Measurements from ENCODE around the gene CTNNA3. TPM values are rescaled to one million over a fixed set of nuclear protein-coding genes. Genes with fewer than 3 reads are reported as not detected.

The CTNNA3 gene
- total RNA-seq, 1 experiment from 2014 or later, result 0.32 TPM

DNA sequence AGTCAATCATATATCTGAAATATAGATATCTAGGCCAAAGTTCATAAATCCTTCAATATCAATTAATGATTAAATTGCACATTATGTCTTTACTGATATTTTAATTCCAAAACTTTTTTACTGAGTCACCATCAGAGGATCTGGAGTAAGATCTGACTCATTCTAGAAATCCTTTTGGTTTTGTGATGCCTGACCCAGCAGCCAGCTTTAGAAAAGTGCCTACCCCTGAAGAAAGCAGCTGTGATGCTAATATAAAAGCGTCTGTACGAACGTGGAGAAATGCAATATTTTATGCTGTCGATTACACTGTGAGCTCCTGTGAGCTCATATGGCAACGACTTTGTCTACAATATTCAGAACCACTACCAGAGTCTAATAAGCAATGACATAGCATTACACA, 912.7 kb downstream of the CTNNA3 start:
- ChIA-PET RAD21 (ENCODE audit: low non-redundant PET in 1 of 2, low total read pairs in 2 of 2, uncharacterized antibody in 2 of 2, unreplicated experiment in 2 of 2) (no interaction called here), POLR2A (no interaction called here), CTCF (no interaction called here)
- no peaks in the 10 kb centered on the region for H3K9me2 ChIP-seq (ENCODE audit: insufficient read depth)
- no peaks in the 10 kb centered on the region for H3K79me2 ChIP-seq (ENCODE audit: insufficient read depth, low read length)
- no peak overlapping the region for H3K4me2 ChIP-seq (ENCODE audit: low read length)
- intact Hi-C loops (cut with micrococcal nuclease), result no loop called here
- peaks cover 0 to 4% of the 10 kb centered on the region in 2 experiments; a peak in 1 of 4 replicates for H3K4me1 ChIP-seq (ENCODE audit: control insufficient read depth in 1 of 2, insufficient read depth in 2 of 2, low read length in 2 of 2)
- DNase-seq (ENCODE audit: low read depth, low spot score) (no peak), ATAC-seq (no peak)
- no peak overlapping the region for H3K27ac ChIP-seq (ENCODE audit: low read depth, low read length)
- no peaks in the 10 kb centered on the region for H3K27me3 ChIP-seq (ENCODE audit: insufficient read depth, low read length)
- no peaks in the 10 kb centered on the region for H4K20me1 ChIP-seq (ENCODE audit: insufficient read depth)
- H3K9ac ChIP-seq (ENCODE audit: low read length), result no peak overlapping the region
- no peaks in the 10 kb centered on the region for H3K9me3 ChIP-seq (ENCODE audit: control insufficient read depth in 1 of 2, insufficient read depth in 1 of 2, low read depth in 1 of 2, low read length in 2 of 2)
- H3K4me3 ChIP-seq (replicated peaks in 1 of 2; ENCODE audit: low read depth in 1 of 2, low read length in 2 of 2), result no peak overlapping the region
- no peak overlapping the region for H2AFZ ChIP-seq (ENCODE audit: low read depth, low read length, poor library complexity, severe bottlenecking)
- TF ChIP-seq POLR2A (IDR thresholded peaks at IDR 0.05; ENCODE audit: borderline replicate concordance, extremely low read depth, insufficient read depth, insufficient read length), result no peak
- no peak for TF ChIP-seq TCF7L2 (IDR thresholded peaks at IDR 0.05; ENCODE audit: borderline replicate concordance, extremely low read depth, insufficient read depth, insufficient read length)
- TF ChIP-seq, protein P1, sequence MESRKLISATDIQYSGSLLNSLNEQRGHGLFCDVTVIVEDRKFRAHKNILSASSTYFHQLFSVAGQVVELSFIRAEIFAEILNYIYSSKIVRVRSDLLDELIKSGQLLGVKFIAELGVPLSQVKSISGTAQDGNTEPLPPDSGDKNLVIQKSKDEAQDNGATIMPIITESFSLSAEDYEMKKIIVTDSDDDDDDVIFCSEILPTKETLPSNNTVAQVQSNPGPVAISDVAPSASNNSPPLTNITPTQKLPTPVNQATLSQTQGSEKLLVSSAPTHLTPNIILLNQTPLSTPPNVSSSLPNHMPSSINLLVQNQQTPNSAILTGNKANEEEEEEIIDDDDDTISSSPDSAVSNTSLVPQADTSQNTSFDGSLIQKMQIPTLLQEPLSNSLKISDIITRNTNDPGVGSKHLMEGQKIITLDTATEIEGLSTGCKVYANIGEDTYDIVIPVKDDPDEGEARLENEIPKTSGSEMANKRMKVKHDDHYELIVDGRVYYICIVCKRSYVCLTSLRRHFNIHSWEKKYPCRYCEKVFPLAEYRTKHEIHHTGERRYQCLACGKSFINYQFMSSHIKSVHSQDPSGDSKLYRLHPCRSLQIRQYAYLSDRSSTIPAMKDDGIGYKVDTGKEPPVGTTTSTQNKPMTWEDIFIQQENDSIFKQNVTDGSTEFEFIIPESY (IDR thresholded peaks at IDR 0.05; ENCODE audit: extremely low read depth, insufficient replicate concordance, low read length), result no peak
- TF ChIP-seq, protein P2, sequence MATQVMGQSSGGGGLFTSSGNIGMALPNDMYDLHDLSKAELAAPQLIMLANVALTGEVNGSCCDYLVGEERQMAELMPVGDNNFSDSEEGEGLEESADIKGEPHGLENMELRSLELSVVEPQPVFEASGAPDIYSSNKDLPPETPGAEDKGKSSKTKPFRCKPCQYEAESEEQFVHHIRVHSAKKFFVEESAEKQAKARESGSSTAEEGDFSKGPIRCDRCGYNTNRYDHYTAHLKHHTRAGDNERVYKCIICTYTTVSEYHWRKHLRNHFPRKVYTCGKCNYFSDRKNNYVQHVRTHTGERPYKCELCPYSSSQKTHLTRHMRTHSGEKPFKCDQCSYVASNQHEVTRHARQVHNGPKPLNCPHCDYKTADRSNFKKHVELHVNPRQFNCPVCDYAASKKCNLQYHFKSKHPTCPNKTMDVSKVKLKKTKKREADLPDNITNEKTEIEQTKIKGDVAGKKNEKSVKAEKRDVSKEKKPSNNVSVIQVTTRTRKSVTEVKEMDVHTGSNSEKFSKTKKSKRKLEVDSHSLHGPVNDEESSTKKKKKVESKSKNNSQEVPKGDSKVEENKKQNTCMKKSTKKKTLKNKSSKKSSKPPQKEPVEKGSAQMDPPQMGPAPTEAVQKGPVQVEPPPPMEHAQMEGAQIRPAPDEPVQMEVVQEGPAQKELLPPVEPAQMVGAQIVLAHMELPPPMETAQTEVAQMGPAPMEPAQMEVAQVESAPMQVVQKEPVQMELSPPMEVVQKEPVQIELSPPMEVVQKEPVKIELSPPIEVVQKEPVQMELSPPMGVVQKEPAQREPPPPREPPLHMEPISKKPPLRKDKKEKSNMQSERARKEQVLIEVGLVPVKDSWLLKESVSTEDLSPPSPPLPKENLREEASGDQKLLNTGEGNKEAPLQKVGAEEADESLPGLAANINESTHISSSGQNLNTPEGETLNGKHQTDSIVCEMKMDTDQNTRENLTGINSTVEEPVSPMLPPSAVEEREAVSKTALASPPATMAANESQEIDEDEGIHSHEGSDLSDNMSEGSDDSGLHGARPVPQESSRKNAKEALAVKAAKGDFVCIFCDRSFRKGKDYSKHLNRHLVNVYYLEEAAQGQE (IDR thresholded peaks at IDR 0.05; ENCODE audit: low read depth), result no peak
- TF ChIP-seq JUND (IDR thresholded peaks at IDR 0.05), result no peak
- TF ChIP-seq EZH2 (IDR thresholded peaks at IDR 0.05), result no peak
- no peak for TF ChIP-seq ELF1 (IDR thresholded peaks at IDR 0.05; ENCODE audit: borderline replicate concordance, low read depth)
- TF ChIP-seq SIN3A (IDR thresholded peaks at IDR 0.05; ENCODE audit: low read depth), result no peak
- no peak for TF ChIP-seq SRF (IDR thresholded peaks at IDR 0.05; ENCODE audit: low read depth)
- TF ChIP-seq FOSL1 (IDR thresholded peaks at IDR 0.05; ENCODE audit: low read depth), result no peak
- TF ChIP-seq ZNF274 (IDR thresholded peaks at IDR 0.05; ENCODE audit: low read depth, low read length), result no peak
- no peak for TF ChIP-seq CEBPB (IDR thresholded peaks at IDR 0.05; ENCODE audit: low read depth)
- no peak for TF ChIP-seq ZFX (IDR thresholded peaks at IDR 0.05)
- TF ChIP-seq, protein P3, sequence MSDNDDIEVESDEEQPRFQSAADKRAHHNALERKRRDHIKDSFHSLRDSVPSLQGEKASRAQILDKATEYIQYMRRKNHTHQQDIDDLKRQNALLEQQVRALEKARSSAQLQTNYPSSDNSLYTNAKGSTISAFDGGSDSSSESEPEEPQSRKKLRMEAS (IDR thresholded peaks at IDR 0.05), result no peak
- no peak for TF ChIP-seq CBX3 (IDR thresholded peaks at IDR 0.05; ENCODE audit: low read depth)
- TF ChIP-seq, protein P4, sequence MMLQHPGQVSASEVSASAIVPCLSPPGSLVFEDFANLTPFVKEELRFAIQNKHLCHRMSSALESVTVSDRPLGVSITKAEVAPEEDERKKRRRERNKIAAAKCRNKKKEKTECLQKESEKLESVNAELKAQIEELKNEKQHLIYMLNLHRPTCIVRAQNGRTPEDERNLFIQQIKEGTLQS (IDR thresholded peaks at IDR 0.05), result no peak
- no peak for TF ChIP-seq POLR2AphosphoS5 (IDR thresholded peaks at IDR 0.05; ENCODE audit: low read depth, low read length)
- no peak for TF ChIP-seq YY1 (IDR thresholded peaks at IDR 0.05; ENCODE audit: extremely low read depth, insufficient replicate concordance, low read depth, low read length)
- no peak for TF ChIP-seq EGR1 (IDR thresholded peaks at IDR 0.05; ENCODE audit: low read depth)
- TF ChIP-seq SP1 (IDR thresholded peaks at IDR 0.05; ENCODE audit: low read depth), result no peak
- H3K36me3 ChIP-seq (ENCODE audit: control insufficient read depth in 1 of 2, insufficient read depth in 2 of 2, low read length in 2 of 2), result no peaks in the 10 kb centered on the region
- no TSS peak for BruUV-seq (replicated peaks)
